GM18511 (cell line): ENCODE measurements around the gene CCDC146.
"Not testable (repeated sequence)": the region's sequence is repeated elsewhere in the genome, so short reads cannot be mapped to it uniquely, and the experiment has no call there.

Source experiments
- ATAC-seq: cut with Tn5 transposase; IDR thresholded peaks from one replicate; pipeline ENCODE4 v1.9.1; 2021; ENCODE audit warnings: mild to moderate bottlenecking, moderate library complexity; ENCODE audit not compliant: unreplicated experiment

The CCDC146 gene

GRCh38 chr7:77242554-77242953 lies 120.1 kb downstream of the CCDC146 start:
- ATAC-seq = no peak

DNA sequence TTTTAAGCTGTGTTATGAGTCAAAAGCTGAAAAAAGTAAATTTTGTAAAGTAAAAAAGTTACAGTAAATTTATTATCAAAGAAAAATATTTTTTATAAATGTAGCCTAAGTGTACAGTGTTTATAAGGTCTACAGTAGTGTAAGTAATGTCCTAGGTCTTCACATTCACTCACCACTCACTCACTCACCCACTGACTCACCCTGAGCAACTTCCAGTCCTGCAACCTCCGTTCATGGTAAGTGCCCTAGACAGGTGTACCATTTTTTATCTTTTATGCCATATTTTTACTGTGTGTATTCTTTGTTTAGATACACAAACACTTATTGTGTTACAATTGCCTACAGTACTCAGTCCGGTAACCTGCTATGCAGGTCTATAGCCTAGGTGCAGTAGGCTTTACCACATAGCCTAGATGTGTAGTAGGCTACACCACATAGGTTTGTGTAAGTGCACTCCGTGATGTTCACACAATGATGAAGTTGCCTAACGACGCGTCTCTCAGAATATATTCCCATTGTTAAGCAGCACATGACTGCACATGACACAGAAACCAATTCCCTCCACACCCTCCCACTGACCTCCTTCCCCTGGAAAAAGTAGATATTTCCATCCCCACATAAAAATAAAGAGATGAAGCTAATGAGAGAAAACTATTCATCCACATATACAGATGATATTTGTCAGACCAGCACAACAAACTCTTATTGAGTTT lies 122.0 kb downstream of the CCDC146 start:
- no peak for ATAC-seq

- ATAC-seq = no peak
These were observed 122.8 kb downstream of the CCDC146 start for GRCh38 chr7:77245015-77245755.

GRCh38 chr7:77246026-77246640 lies 123.7 kb downstream of the CCDC146 start:
- no peak for ATAC-seq

GRCh38 chr7:77247206-77247850 lies 124.9 kb downstream of the CCDC146 start:
- peak; percentile 82 for ATAC-seq

GRCh38 chr7:77248154-77248553 lies 125.7 kb downstream of the CCDC146 start:
- no peak for ATAC-seq

- no peak for ATAC-seq
These were observed 130.1 kb downstream of the CCDC146 start for GRCh38 chr7:77252506-77252905.

GRCh38 chr7:77253151-77253550 lies 130.7 kb downstream of the CCDC146 start:
- ATAC-seq = no peak

DNA sequence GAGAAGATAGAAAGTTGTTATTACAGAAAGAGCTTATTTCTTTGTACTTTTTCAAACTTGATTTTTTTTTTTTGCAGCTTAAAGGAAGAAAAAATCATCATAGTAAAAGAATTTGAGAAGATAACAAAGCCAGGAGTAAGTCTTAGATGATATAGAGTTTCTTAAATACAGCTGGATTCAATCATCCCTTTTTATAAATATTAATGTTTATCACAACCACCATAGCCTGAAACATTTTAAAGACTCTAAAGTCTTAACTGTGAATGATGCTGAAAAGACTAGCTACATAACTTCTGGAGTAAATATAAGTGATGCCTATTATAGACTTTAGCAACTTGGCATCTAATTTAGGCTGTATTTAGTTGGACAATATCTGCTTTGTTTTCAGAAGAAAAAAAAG lies 132.0 kb downstream of the CCDC146 start:
- ATAC-seq = no peak

DNA sequence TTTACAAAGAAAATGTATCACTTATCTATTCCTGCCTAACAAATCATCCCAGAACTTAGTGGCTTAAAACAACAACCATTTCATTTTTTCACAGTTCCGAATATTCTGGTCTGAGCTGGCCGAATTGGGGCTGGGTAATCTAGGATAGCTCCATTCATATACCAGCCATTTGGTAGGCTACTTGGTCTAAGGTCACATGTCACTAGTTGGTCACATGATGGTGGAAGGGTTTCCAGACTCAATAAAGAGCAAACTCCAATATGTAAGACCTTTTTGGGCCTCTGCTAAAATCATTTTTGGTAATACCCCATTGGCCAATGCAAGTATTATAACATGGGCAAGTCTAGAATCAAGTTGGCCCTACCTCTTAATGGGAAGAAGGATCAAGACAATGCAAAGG lies 132.5 kb downstream of the CCDC146 start:
- no peak for ATAC-seq

DNA sequence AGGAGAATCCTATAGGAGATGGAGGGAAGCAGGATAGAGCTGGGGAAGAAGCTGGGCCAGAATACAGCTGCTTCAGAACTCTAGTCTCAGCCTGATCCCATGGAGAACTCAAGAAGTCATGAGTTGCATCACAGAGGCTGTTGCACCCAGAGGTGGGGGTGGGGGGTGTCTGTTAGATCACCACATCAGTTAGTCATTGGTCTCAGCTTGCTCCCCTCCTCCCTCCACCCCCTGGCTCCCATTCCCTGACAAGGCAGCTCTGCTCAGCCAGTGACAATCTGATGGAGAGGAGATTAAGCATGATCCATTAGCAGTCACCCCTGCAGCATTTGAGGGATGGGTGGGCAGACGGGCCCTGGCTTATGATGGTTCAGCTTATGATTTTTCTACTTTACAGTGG lies 135.6 kb downstream of the CCDC146 start:
- ATAC-seq = no peak

DNA sequence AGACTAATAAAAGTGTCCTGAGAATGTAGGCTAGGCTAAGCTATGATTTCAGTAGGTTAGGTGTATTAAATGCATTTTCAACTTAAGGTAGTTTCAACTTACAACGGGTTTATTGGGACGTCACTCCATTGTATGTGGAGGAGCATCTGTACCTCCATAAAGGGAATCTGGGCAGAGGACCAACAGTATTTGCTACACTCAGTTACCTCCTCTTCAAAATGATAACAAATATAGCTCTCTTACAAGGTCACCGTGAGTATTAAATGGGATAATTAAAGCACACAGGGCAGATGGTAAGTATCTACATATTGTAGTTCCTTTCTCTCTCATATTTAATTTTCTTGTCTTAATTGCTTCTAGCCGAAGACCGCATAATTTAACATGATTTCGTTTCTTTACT lies 136.2 kb downstream of the CCDC146 start:
- ATAC-seq = no peak

- no peak for ATAC-seq
These were observed 139.9 kb downstream of the CCDC146 start for GRCh38 chr7:77262316-77262715.

DNA sequence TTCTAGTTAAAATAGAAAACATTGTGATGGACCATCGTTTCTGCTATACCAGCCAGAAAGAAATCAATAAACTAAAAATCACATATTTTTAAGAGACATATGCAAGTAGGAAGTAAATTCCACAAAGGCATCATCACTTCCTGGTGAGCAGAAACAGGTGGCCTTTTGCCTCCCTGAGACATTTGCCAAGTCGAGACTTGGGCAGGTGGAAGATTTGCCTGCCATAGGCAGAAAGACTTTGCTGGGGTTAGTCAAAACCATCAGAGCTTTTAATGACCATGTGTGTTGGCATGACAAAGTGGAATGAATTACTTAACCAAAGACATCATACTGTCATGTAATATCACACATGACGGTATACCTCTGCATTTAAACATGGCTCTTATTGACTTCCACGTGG lies 143.3 kb downstream of the CCDC146 start:
- no peak for ATAC-seq

- peak; percentile 90 for ATAC-seq
These were observed 143.9 kb downstream of the CCDC146 start for GRCh38 chr7:77266291-77266794.

DNA sequence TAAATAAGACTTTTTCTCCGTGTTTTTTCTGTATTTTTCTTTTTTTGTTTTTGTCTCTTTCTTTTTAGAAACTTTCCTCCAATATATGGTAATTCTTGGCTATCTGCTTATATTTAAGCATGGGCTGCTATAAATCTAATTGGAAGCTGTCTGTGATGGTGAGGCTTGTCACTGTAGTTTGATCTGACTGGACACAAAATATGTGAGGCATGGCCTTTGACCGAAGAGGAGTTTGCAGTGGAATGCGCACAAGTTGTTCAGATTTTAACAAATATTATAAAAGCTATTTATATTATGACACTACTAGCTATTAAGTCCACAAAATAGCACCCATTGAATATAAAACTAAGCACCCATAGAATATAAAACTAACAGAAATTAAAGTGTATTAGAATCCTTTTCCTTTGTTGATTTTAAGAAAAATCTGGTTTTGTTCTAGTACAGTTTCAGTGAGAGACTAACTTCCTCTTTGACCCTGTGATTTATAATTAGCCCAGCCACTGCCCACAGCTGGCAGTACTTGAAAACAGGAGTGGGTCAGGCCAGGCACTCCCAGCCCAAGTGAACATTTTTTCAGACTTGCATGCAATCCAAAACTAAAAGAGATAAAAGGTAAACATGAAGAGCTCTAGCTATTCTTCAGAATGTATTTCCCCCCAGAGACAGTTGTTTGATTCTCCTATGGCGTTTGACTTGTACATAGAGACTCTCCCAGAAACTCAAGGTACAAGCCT lies 147.1 kb downstream of the CCDC146 start:
- ATAC-seq = peak; percentile 89

DNA sequence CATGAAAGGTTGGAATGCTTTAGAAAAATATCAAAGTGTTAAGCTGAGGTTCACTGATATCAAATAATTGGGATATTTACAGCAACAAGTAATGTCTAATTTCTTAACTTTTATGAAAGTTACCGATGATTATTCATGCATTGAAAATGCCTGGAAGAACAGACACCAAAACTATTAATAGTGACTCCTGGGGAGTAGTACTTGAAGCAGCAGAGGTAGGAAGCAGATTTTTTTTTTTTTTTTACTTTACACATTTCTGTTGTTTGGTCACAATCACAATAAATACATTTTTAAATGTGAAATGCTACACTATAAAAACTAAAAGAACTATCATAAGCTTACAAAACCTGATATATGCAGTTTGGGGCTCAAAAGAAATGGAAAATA lies 147.7 kb downstream of the CCDC146 start:
- ATAC-seq = no peak

DNA sequence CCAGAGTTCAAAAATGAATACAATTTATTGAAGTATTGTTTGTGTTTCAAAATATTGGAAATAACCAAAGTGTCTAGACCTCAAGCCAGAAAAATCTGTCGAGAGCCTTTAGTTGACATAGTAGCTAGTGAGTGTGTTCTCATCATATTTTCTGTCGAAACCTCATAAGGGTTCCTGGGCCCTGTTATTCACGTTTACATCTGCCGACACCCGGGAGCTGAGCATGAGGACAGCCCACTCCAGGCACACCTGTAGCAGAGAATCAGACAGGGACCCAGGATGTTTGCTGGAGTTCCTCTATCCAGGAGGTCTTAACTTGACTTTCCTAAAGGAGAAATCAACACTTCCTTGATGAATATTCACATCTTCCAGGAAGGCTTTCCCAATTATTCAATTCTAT lies 149.4 kb downstream of the CCDC146 start:
- ATAC-seq = no peak

- not testable (repeated sequence) for ATAC-seq
These were observed 153.2 kb downstream of the CCDC146 start for GRCh38 chr7:77275663-77276062.

GRCh38 chr7:77276120-77276519 lies 153.7 kb downstream of the CCDC146 start:
- ATAC-seq = no peak
